Measurements from ENCODE around the gene KRTAP10-11.

KRTAP10-11 gene

GRCh38 chr21:44696572-44696971 is 50.4 kb downstream of the KRTAP10-11 start:
- no peak for DNase-seq (ENCODE audit: low spot score)
